Mesenteric fat pad (tissue), 1 donor: ENCODE results near the gene HMGN4. TPM values are rescaled to one million over a fixed set of nuclear protein-coding genes. Genes with fewer than 3 reads are reported as not detected.
"Not testable (repeated sequence)": the region's sequence is repeated elsewhere in the genome, so short reads cannot be mapped to it uniquely, and the experiment has no call there.

ENCODE experiments used
- DNase-seq: peaks from one replicate; pipeline ENCODE4 v3.0.0-alpha.2; 2020; ENCODE audit warnings: low spot score
- long read RNA-seq: library from polyadenylated mRNA; unstranded; transcript quantifications from one replicate; pipeline ENCODE4 v2.0.0, GENCODE V29; 2020
- total RNA-seq: library from RNA; stranded (reverse); fragmentation: NEBNext Ultra II Directional; extraction: Animal tissue kit (Norgen Biotek cat#: 25700); gene quantifications from one replicate; pipeline ENCODE4 v1.2.1, GENCODE V29; 2021
- donor health status: DM: yes; HTN: yes; CAD: no.

Gene HMGN4
- 52.6 TPM for total RNA-seq
- long read RNA-seq, transcript HMGN4-201 (2 exons, 1,225 nt), result major isoform, 179 of 197 reads
- long read RNA-seq, partial matches to known transcripts, result 10 of 197 reads
- long read RNA-seq, other reads (novel, unspliced or antisense), result 8 of 197 reads

DNA sequence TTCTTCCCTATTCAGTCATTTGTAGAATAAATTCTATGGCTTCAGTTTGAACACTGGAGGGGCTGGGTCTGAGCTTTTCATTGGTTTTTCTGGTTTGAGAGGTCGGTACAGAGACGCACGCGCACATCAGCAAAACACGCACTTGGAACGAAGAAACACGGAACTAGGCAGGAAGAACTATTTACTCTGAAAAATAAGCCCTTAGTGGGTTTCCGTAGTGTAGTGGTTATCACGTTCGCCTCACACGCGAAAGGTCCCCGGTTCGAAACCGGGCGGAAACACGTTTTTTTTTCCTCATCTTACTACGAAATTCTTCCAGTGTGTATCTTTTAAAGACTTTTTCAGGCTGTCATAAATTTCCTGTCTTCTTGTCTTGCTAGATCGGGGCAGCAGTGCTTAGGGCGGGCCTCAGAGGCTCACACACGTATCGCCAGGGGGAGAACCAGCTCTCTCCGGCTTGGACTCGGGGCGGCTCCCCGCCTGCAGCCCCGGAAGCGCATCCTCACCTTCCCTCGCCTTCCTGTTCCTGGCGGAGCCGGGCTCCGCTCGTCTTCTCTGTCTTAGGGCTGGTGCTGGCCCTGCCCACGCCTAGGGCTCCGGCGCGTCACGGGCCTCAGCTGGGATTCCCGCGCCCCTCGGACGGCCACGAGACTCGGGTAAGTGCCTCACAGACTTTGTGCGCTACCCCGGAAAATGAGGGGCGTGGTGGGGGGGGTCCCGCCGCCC lies at the start of gene HMGN4:
HMGN4 (plus strand) TSS at position 521 of the 726 bp plus-strand sequence. CDS start 6,841 bp downstream, outside the sequence.
- DNase-seq, result peak; percentile 92

DNA sequence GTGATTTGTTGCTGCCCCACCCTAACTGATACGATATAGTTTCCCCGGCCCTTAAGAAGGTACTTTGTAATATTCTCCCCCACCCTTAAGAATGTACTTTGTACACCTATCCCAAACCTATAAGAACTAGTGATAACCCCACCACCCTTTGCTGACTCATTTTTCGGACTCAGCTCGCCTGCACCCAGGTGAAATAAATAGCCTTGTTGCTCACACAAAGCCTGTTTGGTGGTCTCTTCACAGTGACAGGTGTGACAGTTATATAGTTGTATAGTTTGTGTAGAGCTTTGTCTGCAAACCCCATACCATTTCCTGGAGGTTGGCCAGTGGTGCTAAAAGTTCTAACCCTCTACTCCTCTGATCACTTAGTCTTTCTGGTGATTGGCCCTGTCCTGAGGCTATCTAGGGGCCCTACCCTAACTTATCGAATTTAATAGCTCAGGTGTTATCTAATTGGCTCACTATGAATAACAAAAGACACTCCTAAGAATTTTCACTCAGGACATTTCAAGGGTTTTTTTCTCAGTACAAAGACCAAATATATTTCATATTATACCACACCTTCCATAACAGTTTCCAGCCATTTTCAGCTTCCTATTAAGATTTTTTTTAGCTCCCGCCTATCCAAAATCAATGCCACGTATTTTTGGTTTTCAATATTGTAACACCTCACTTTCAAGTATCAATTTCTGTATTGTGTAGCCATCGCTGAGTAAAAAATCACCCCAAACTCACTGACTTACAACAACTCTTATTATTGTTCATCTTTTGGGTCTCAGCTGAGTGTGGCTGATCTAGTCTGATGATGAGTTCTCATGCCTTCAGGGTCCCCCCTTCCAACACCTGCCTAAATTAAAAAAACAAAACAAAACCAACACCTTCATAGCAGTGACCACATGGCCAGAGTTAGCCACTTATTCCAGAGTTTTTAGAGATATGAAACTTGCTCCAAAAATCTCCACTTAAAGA lies 47.9 kb upstream of the HMGN4 start:
- DNase-seq, result no peak

DNA sequence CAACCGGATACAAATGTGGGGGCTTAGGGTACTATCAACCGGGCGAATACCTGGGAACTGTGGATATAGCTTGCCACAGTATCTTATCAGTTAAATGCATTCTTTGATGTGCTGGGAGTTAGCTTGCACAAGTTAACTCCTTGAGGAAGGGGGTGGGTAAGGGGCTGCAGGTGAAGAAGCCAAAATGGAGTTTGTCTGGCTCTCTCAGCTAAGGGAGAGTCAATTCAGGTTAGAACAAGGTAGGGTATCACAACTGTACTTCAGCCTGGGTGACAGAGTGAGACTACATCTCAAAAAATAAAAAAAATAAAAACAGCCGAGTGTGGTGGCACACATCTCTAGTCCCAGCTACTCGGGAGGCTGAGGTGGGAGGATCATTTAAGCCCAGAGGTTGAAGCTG lies 46.6 kb upstream of the HMGN4 start:
- no peak for DNase-seq

DNA sequence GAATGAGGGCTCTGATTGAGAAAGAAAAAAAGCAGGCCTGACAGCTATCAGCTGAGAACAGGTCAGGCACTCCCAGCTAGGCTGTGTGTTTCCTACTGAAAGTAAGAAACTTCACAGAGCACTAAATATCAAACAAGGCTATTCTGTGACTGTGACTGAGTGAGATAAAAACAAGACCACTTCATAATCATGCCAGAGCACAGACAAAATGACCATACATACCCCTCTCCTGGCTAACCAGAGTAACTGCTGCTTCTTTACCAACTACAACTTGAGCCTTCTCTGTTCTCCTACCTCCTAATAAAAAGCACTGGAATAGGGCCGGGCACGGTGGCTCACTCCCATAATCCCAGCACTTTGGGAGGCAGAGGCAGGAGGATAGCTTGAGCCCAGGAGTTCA lies 44.9 kb upstream of the HMGN4 start:
- no peak for DNase-seq

DNA sequence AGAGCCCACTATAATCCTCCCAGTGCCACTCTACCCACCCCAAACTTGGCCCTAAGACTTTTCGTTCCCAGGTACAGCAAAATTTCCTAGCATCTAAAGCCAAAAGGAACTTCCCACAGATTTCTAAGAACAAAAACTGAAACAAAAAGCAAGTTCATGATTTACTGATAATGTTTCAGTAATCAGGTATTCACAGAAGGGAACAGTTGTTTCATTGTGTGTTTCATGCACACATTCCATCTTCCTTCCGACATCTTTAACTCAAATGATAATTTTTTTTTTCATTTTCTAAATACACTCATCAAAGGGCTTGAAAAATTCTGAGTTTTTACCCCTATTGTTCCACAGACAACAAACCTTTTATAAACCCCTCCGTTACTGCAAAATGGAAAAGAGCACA lies 44.0 kb upstream of the HMGN4 start:
- no peak for DNase-seq

DNA sequence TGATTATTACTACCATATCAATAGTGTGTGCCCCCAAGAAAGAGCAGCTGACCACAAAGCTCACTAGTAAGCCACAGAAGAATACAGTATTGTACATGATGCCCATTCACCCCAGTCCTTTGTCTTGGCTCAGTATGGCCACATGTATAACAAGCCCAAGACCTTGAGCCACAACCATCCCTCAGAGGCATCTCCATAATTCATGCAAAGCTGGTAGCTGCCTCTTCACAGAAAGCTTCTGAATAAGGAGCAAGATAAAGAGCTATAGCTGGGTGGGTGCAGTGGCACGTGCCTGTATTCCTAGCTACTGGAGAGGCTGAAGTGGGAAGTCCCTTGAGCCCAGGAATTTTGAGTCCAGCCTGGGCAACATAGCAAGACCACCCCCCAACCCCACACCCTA lies 42.9 kb upstream of the HMGN4 start:
- no peak for DNase-seq

DNA sequence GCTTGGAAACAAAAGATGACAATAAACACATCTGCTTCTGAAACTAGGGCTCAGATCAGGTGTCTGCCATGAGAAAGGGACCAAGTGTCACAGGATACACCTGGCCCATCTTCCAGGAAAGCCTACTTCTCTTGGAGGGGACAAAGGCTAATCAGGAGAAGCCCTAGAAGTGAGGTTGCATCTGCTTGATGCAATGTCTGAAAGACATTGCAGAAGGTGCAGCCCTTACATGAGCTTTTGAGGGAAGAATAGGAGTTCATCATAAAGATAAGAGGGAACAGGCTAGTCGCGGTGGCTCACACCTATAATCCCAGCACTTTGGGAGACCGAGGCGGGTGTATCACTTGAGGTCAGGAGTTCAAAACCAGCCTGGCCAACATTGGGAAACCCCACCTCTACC lies 40.6 kb upstream of the HMGN4 start:
- no peak for DNase-seq

DNA sequence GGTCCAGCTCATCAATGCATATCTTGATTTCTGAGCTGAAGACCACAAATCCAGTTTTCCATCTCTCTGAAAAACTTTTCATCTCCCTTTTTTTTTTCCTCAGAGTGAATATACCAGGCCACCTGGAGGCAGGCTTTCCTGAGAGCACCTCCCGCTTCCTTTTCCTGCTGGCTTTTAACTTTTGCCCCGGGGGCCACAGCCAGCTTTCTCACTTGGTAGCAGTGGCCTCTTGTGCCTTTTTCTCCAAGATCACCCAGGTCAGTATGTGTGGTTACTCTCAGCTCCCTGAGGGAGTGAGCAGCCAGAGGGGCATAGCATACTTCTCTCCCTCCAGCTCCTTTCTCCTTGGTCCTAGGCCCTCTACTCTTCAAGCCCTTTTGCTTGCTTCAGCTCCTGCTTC lies 38.1 kb upstream of the HMGN4 start, which contains the start of gene BTN1A1:
BTN1A1 (plus strand) TSS at position 202 of the 400 bp plus-strand sequence. CDS start 984 bp downstream, outside the sequence.
- DNase-seq, result no peak

DNA sequence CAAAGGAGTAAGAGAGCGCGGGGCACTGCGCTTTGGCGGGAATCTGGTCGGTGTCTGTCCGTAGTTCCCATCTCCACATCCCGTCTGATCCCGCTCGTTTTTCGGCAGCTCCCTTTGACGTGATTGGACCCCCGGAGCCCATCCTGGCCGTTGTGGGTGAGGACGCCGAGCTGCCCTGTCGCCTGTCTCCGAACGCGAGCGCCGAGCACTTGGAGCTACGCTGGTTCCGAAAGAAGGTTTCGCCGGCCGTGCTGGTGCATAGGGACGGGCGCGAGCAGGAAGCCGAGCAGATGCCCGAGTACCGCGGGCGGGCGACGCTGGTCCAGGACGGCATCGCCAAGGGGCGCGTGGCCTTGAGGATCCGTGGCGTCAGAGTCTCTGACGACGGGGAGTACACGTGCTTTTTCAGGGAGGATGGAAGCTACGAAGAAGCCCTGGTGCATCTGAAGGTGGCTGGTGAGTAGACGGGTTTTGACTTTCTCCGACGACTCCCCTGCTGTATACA lies 36.6 kb upstream of the HMGN4 start:
- no peak for DNase-seq

DNA sequence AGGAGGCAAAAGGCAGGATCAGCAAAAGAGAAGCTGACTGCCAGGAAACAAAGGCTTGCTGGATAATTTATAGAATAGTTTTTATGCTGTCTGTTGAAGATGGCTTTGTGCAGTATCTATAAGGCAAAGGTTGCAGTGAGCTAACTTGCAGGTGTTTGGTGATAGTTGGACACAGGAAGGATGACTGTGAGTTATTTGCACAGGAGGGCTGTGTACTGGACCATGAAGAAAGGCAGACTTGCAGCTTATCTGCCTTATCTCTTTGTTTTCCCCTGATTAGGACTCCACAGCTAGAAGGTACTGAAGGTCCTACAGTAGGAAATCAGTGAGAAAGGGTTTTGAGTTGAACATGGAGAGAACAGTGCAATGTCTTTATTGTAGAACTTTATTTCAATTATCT lies 36.0 kb upstream of the HMGN4 start:
- no peak for DNase-seq

DNA sequence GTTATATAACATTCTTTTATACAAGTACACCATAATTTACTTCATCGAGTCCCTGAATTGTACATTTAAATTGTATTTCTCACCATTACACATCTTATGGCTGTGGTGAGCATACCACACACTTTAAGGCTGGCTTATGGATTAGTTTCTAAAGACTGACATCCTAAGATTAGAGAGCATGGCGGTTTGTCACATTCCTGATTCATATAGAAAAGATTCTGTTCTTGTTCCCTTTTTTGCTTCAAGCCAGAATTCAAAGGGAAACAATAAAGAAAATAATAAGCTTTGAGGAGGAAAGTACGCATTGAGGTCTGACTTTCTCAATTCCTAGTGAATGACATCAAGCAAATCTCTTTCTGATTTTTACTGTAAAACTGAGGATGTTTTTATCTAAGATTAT lies 35.5 kb upstream of the HMGN4 start:
- no peak for DNase-seq

DNA sequence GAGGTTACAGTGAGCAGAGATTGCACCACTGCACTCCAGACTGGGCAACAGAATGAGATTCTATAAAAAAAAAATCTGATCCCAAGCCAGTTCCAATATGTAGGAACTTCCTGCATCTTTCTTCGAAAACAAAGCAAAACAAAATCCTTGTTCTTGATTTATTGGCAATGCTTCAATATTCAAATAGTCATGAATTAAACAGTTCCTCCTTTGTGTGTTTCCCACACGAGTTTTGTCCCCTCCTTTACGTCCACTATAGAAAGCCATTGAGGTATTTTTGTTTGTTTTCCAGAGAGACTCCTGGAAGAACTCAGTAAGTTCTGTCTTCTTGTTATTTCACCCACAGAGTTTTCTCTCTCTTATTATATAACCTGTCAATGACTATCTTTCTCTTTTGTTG lies 30.5 kb upstream of the HMGN4 start:
- no peak for DNase-seq

DNA sequence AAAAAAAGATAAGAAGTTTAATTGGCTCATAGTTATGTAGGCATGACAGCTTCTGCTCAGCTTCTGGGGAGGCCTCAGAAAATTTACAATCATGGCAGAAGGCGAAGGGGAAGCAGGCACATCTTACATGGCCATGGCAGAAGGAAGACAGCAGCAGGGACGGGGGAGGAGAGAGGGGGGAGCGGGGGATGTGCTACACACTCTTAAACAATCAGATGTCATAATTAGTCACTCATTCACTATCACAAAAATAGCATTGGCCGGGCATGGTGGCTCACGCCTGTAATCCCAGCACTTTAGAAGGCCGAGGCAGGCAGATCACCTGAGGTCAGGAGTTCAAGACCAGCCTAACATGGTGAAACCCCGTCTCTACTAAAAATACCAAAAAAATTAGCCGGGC lies 27.1 kb upstream of the HMGN4 start:
- not testable (repeated sequence) for DNase-seq

DNA sequence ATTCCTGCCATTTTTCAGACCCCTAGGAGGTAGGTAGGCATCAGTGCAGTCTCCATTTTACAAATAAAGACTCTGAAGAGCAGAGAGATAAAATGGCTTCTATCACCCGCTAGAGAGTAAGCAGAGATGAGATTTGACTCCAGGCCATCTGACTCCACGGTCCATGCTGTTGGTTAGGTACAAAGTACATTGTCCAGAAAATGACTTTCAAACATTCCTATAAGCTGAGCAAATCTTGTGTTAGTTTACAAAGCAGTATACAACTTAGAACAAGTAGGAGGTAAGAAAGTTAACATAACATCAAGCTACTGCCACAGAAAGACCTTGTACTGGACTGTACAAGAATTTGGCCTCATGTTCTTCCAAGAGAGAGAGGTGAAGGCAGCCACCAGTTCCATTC lies 23.2 kb upstream of the HMGN4 start:
- DNase-seq, result no peak

DNA sequence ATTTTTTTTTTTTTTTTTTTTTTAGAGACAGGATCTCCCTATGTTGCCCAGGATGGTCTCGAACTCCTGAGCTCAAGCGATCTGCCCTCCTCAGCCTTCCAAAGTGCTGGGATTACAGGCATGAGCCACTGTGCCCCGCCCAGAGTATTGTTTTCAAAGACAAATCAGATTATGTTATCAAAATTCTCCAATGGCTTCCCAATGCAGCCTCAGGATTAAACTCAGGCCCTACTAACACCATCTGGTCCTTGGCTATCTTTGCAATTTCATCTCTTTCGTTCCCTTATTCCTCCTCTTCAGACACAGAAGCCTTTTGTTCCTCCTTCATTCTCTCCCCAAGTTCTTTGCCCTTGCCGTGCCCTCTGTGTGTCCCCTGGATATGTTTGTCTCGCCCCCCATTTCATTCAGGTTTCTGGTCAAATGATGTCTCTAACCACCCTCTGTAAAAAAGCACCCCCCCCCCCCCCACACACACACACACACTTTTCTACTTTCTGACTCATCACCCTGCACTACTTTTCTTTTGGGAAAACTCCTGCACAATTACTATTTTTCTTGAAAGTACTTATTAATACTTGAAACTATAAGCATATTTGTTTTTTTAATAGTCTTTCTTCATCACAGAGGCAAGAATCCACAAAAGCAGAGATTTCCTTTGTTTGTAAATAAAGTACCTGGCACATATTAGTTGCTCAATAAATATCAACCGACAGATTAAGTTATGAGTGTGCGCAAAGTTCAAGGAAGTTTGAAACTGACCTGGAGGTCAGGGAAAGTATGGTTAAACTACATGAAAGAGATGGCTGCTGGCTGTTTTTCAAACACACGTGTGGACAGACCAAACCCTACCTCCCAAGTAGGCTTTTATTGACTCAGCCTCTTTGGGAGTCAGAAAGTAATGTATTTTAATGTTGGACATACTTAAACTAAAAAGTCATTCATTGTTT lies 21.4 kb upstream of the HMGN4 start:
- DNase-seq, result no peak

DNA sequence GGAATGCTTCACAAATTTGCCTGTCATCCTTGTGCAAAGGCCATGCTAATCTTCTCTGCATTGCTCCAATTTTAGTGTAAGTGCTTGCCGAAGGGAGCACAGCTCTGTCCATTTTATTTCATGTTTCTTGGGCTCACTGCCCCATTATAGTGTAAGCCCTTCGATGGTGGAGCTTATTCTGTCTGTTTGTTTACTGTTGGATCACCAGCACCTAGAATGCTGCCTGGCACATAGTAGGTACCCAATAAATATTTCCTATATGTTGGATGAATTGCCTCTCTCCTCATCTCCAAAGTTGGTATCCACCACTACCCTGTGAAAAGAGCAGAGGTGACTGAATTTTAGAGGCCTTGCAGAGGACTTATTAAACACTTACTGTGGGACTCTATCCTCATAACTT lies 18.8 kb upstream of the HMGN4 start:
- DNase-seq, result no peak

DNA sequence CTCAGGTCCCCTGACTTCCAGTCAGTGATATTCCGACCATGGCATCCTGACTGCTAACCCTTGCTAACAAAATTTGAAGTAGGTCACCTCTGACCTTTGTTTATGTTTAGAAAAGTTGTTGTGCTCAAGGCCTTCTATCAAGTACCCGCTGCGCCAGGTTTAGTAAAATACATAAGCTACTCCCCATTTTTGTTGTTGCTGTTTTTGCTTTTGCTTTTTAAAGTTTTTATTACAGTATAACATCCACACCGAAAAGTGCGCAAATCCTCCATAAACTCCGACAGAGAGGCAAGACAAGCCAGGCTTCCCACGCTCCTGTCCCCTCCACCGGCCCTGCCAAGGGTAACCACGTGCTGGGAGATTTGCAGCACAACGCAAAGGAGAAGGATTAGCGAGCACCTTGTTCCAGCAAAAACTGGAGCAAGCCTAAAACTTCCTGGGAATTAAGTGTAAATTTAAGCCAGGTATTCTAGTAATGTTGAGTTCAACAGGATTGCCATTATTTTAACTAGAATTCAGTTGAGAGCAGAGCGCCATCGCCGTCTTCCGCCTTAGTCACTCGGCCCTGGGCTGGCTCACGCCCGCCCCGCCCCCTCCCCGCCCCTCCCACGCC lies 17.8 kb upstream of the HMGN4 start:
- no peak for DNase-seq

DNA sequence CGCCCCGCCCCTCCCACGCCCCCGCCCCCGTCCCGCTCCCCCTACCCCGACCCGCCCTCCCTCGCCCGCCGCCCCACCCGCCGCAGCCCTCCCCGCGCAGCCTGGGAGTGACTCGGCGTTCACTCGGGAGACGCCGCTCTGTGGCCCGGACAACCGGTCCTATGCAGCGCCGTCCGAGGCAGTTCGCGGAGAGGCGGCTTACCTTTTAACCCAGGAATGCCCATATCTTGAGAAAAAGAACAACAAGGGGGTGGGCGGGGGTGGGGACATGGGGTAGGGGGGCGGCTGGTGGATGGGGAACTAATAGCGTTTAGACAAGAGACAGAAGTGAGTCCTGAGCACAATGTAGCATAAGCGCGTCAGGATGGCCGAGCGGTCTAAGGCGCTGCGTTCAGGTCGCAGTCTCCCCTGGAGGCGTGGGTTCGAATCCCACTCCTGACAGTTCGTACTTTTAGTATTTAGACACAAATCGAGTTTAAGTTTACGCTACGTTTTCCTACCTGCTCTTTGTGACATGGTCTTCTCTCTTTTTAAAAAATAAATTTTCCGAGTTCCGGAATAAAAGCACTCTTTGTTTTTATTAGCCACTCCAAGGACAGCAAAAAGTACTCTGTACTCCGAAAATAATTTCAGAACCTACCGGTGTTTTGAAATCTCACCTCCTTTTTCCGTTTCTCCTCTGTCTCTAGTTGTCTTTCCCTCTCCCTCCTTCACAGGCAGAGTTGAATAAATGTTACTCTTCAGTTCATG lies 17.1 kb upstream of the HMGN4 start:
- peak; percentile 95 for DNase-seq

DNA sequence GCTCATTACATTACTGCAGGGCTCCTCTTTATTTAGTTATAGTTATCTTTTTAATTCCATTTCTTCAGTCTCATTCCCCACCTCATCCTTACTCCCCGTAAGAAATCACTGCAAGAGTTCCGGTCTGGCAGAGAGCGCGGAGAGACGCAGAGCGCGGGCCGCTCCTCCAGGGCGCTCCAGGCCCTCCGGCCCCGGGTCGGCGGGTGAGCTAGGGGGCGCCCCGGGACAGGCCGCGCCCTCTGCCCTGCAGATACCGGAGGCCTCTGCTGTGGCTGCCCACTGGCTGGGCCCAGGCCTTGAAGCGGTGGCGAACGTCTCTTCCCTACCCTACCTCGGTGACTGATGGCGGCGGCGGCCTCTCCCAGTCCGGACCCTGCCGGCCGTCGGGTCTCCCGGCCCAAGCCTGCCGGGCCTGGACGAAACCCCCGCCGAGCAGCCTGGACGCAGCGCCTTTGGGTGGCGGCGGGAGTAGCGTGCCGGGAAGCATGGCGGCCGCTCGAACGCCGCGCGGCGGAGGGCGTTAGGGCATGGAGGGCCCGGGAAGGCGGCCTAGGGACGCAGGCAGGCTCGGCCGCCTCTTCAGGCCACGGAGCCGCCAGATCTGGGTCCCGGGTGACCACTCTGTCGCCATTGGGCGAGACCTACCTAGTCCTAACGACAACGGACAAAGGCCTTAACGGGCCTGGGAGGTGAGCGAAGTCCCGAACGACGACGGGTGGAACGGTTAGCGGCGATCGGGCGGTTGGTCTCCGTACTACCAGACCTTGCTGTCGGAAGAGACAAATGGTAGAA lies 16.4 kb upstream of the HMGN4 start:
- DNase-seq, result peak; percentile 94
